Activated CD8-positive, alpha-beta memory T cell treated with anti-CD3 and anti-CD28 coated beads, Interleukin-2, amount 50 U/mL, for 48 hours (primary cell): ENCODE data around the gene GABARAP.
A peak's percentile ranks its signal among the peaks of the same experiment; 100 is the strongest.

Experiments
- DNase-seq: peaks from one replicate; pipeline ENCODE4 v3.0.0-alpha.2; 2020

GABARAP gene

GRCh38 chr17:7204828-7205461, 37.3 kb downstream of the GABARAP start:
- DNase-seq, result peak; percentile 94

- DNase-seq, result no peak
These were observed 37.9 kb downstream of the GABARAP start for GRCh38 chr17:7204336-7204735.

GRCh38 chr17:7203391-7203790, 38.9 kb downstream of the GABARAP start:
- no peak for DNase-seq

GRCh38 chr17:7196651-7197401, 45.4 kb downstream of the GABARAP start:
- no peak for DNase-seq

GRCh38 chr17:7195971-7196370, 46.3 kb downstream of the GABARAP start:
- no peak for DNase-seq

- DNase-seq, result no peak
These were observed 49.8 kb downstream of the GABARAP start for GRCh38 chr17:7192271-7192937.

- DNase-seq, result no peak
These were observed 50.5 kb downstream of the GABARAP start for GRCh38 chr17:7191571-7192270.

GRCh38 chr17:7191069-7191468, 51.2 kb downstream of the GABARAP start:
- no peak for DNase-seq

- no peak for DNase-seq
These were observed 51.9 kb downstream of the GABARAP start for GRCh38 chr17:7190276-7190917.
